Activated CD4-positive, alpha-beta T cell treated with anti-CD3 and anti-CD28 coated beads, Interleukin-2, amount 50 U/mL, for 16 hours (primary cell): ENCODE results near the gene SP6.

Source experiments
- DNase-seq: peaks from one replicate; pipeline ENCODE4 v3.0.0-alpha.2; 2020

Gene SP6

GRCh38 chr17:47831003-47831933 lies 19.7 kb downstream of the SP6 start, which contains the start of the genes LRRC46 and MRPL10:
Gene LRRC46 (plus strand): TSS chr17:47831670. CDS start chr17:47831990, 320 bp downstream.
Gene MRPL10 (minus strand): TSS chr17:47831541. CDS start chr17:47831511, 30 bp downstream.
- peak; percentile 96 for DNase-seq

- no peak for DNase-seq
These were observed 20.5 kb downstream of the SP6 start for GRCh38 chr17:47830396-47831002.

DNA sequence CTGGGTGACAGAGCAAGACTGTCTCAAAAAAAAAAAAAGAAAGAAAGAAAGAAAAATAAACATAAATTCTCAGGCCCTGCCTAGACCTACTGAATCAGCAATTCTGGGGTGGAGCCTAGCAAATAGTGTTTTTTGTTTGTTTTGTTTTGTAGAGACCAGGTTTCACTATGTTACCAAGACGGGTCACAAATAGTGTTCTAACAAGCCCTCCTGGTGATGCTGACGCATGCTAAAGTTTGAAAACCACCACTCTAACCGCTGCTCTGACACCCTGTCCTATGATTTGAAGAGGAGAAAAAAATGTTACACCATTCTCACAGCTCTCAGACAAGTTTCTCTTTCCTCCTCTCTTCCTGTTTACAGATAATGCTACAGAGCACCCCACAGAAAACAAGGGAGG lies 21.1 kb downstream of the SP6 start:
- DNase-seq: peak; percentile 76

DNA sequence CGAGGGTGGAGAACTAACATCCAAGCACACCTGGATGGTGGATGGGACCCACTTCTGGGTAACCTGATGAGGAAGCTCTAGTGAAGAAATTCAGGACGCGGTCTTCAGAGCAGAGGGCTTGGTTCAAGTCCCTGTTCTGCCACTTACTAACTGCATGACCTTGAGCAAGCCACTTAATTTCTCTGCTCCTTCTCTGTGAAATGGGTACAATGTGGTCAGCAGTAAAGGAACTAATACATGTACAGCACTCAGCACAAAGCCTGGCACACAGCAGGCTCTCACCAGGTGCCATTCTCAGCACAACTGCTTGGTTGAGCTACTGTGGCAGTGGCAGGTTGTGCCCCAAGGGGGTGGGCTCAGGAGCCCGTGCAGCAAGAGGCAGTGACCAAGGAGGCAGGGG lies 27.4 kb downstream of the SP6 start:
- no peak for DNase-seq

- no peak for DNase-seq
These were observed 28.2 kb downstream of the SP6 start for GRCh38 chr17:47822785-47823184.

GRCh38 chr17:47821424-47822391 lies 29.3 kb downstream of the SP6 start, which contains the start of gene OSBPL7:
Gene OSBPL7 (minus strand): TSS chr17:47821794. CDS start chr17:47820278, 1,516 bp downstream.
- DNase-seq: peak; percentile 84

DNA sequence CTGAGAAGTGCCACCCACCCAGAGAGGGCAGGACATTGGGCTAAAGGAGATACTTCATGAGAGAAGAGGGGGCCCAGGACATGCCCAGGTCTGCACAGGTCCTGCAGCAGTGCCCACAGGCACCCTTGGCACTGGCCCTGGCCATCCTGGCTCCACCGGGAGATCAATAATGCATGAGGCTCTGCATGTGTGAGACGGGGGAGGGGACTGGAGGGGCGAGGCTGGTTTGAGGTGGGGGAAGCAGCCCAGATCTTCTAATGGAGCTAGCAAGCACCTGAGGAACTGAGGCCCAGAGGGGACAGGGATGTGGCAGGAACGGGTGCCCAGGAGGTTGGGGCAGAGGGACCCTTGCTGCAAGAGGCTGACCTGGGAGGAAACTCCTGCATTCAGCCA lies 29.9 kb downstream of the SP6 start:
- DNase-seq: no peak

DNA sequence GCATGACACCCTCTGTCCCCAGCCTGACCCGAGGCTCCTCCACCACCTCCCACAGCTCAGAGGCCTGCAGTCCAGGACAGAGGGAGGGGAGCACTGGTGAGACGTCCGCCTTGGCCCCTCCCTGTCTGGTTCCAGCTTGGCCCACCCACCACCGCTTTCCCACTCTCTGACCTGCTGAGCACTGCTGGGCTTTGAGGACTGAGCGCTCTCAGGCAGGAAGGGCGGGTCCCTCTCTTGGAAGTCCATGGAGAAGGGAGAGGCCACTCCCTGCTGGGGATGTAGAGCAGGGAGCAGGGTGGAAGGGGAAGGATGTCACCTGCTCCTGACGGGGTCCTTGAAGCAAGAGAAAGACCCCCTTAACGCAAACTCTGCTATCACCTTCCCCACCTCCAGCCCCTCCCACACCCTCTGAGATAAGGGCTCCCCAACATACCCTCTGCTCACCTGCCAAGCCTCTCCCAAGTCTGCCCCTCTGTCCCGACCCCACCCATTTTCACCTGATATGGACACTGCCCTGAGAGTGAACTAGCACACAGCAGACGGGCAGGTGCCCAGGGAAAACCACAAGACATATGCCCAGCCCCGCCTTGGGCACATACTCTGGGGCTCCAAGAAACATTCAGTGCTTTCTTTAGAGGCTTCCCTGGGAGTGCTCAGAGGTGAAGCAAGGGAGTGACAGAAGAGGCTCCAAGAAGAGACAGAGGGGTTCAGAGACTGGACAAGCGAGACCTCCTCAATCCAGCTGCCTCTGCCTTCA lies 30.8 kb downstream of the SP6 start:
- DNase-seq: no peak

GRCh38 chr17:47819475-47819874 lies 31.5 kb downstream of the SP6 start:
- DNase-seq: no peak

GRCh38 chr17:47818002-47818695 lies 32.8 kb downstream of the SP6 start:
- no peak for DNase-seq

DNA sequence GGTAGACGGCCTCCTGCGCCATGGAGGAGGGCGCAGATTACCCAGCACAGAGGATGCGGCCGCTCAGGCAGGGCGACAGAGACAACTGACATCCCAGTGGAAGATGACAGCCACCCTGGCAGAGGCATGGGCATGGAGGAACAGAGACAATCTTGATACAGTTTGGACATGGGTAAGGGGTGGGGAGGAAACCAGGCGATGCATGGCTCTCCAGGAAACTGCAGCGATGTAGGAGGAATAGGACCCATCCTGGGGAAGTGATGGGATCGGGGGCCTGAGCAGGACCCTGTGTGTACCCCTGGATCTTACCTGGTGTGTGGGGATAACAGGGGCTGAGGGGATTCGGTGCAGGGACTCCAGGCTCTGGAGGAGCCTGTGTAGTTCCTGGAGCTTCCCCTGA lies 34.0 kb downstream of the SP6 start:
- DNase-seq: no peak

- DNase-seq: no peak
These were observed 34.7 kb downstream of the SP6 start for GRCh38 chr17:47816111-47816735.

- DNase-seq: no peak
These were observed 35.7 kb downstream of the SP6 start for GRCh38 chr17:47815106-47815918.

DNA sequence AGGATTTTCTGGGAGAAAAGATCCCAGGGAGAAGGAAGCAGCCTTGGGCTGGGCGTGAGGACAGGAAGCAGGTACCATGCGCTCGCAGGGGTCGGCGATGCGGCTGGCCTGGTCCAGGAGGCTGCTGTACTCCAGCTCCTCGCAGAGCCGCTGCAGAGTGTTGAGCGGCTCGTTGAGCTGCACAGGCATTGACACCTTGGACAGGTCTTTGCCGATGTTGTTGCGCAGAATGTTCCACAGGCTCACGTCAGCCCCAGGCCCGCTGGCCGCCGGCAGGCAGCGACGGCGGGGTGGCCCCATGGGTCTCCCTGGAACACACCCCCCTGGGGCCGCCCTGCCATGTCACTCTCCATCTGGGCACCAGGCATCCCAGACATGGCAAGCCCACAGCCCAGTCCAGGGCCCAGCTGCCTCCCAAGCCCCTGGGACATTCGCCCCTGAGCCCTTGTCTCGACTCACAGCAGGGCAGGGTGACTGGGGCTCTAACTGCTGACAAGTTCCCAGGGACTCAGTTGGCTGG lies 37.4 kb downstream of the SP6 start:
- no peak for DNase-seq

- DNase-seq: no peak
These were observed 37.9 kb downstream of the SP6 start for GRCh38 chr17:47813077-47813476.

DNA sequence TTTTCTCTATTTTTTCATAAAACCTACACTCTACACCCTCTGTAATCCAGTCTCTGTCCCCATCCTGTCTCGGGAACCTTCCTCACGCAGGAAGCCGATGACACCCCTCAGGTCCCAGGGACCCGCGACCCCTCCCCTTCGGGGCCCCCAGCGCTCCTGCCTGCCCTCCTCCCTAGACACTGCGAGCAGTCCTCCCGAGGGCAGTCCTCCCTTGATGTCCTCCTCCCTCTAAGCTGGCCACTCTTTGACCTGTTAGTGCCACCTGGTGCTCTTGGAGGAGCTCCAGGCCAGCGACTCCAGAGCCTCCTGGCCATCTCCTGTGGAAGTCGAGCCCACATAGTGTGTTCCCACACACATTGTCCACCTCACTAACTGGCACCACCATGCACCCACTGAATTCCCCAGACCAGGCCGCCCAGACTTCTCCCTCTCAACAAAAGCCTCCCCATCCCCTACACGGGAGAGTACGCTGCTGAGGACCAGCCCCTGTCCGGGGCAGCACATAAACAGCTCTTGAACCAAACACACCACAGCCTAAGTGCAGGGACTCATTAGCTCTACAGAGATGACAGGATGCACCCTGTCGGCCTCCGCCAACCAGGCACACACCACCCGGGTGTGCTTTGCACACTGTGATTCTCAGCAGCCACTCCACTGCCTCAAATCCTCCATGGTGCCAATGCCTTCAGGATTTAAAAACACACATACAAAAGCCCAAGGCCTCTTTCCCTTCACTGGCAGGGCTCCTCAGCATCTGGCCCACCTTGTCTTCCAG lies 38.6 kb downstream of the SP6 start:
- DNase-seq: no peak

GRCh38 chr17:47811709-47812108 lies 39.3 kb downstream of the SP6 start:
- DNase-seq: no peak

DNA sequence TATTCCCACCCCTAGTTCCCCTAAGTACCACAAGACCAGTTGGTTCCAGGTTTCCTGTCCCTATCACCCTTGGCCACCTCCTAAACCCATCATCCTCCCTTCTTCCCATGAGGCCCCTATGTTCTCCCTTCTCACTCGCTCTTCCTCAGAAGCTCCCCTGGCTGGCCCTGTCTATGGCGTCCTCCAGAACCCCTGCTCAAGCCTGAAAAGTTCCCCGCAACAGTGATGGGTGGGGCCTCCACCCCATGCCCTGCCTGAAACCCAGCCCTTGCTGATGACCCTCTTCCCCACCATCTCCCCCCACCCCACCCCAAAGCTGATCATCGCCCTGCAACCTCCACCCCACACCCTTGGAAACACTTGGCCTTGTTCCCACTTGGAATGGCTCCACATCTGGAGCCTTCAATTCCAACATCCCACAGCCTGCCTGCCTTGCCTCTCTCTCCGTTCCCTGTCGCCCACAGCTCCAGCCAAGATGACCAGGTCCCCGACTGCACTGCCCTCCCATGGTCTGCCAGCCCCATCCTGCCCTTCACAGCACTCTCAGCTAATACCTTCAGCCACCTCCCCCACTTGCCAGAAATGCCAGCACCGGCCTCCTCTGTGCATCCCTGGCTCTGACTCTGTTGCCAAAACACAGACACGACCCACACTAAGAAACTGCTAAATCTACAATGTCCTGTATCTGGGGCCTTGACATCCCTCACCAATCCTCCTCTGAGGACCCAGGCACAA lies 39.9 kb downstream of the SP6 start:
- DNase-seq: no peak
